Measurements from ENCODE around the gene CHMP1B. TPM values are rescaled to one million over a fixed set of nuclear protein-coding genes. Genes with fewer than 3 reads are reported as not detected.
"Not testable (repeated sequence)": the region's sequence is repeated elsewhere in the genome, so short reads cannot be mapped to it uniquely, and the experiment has no call there.

Gene CHMP1B
- polyA plus RNA-seq, 4 donors = 35.9 to 50.5 (median 46.4) TPM

GRCh38 chr18:11866329-11866728 is 15.1 kb downstream of the CHMP1B start:
- DNase-seq (ENCODE audit: low read depth in 4 of 4, low spot score in 3 of 4) = no peak

GRCh38 chr18:11866764-11867163 is 15.6 kb downstream of the CHMP1B start:
- DNase-seq (ENCODE audit: low read depth in 4 of 4, low spot score in 3 of 4) = no peak

GRCh38 chr18:11868230-11868629 is 17.0 kb downstream of the CHMP1B start:
- DNase-seq (ENCODE audit: low read depth in 4 of 4, low spot score in 3 of 4) = no peak

- no peak for DNase-seq (ENCODE audit: low read depth in 4 of 4, low spot score in 3 of 4)
These were observed 20.3 kb downstream of the CHMP1B start for GRCh38 chr18:11871501-11871900.

GRCh38 chr18:11872479-11873136 is 21.4 kb downstream of the CHMP1B start:
- no peak for DNase-seq (ENCODE audit: low read depth in 4 of 4, low spot score in 3 of 4)

GRCh38 chr18:11873670-11874340 is 22.6 kb downstream of the CHMP1B start:
- no peak for DNase-seq (ENCODE audit: low read depth in 4 of 4, low spot score in 3 of 4)

GRCh38 chr18:11874676-11875075 is 23.5 kb downstream of the CHMP1B start:
- no peak for DNase-seq (ENCODE audit: low read depth in 4 of 4, low spot score in 3 of 4)

GRCh38 chr18:11877497-11878135 is 26.4 kb downstream of the CHMP1B start:
- no peak for DNase-seq (ENCODE audit: low read depth in 4 of 4, low spot score in 3 of 4)

GRCh38 chr18:11880586-11881304 is 29.5 kb downstream of the CHMP1B start:
- DNase-seq (ENCODE audit: low read depth in 4 of 4, low spot score in 3 of 4) = no peak

- DNase-seq (ENCODE audit: low read depth in 4 of 4, low spot score in 3 of 4) = no peak
These were observed 31.4 kb downstream of the CHMP1B start for GRCh38 chr18:11882636-11883035.

- no peak for DNase-seq (ENCODE audit: low read depth in 4 of 4, low spot score in 3 of 4)
These were observed 31.9 kb downstream of the CHMP1B start for GRCh38 chr18:11883153-11883552.

- no peak for DNase-seq (ENCODE audit: low read depth in 4 of 4, low spot score in 3 of 4)
These were observed 33.3 kb downstream of the CHMP1B start for GRCh38 chr18:11884396-11885030.

GRCh38 chr18:11885278-11885947 is 34.2 kb downstream of the CHMP1B start:
- no peak for DNase-seq (ENCODE audit: low read depth in 4 of 4, low spot score in 3 of 4)

- DNase-seq (ENCODE audit: low read depth in 4 of 4, low spot score in 3 of 4) = no peak
These were observed 35.4 kb downstream of the CHMP1B start for GRCh38 chr18:11886577-11887110.

- no peak for DNase-seq (ENCODE audit: low read depth in 4 of 4, low spot score in 3 of 4)
These were observed 36.3 kb downstream of the CHMP1B start for GRCh38 chr18:11887328-11888128.

- no peak for DNase-seq (ENCODE audit: low read depth in 4 of 4, low spot score in 3 of 4)
These were observed 37.5 kb downstream of the CHMP1B start for GRCh38 chr18:11888726-11889125.

GRCh38 chr18:11889284-11889683 is 38.1 kb downstream of the CHMP1B start:
- DNase-seq (ENCODE audit: low read depth in 4 of 4, low spot score in 3 of 4) = no peak

GRCh38 chr18:11891737-11892136 is 40.5 kb downstream of the CHMP1B start:
- DNase-seq (ENCODE audit: low read depth in 4 of 4, low spot score in 3 of 4) = no peak

- not testable (repeated sequence) for DNase-seq (ENCODE audit: low read depth in 4 of 4, low spot score in 3 of 4)
These were observed 41.2 kb downstream of the CHMP1B start for GRCh38 chr18:11892438-11892837.
